Activated gamma-delta T cell treated with anti-CD3 and anti-CD28 coated beads, Interleukin-2, amount 50 U/mL, for 16 hours (primary cell): ENCODE measurements around the gene MYO10.

Source experiments
- DNase-seq: peaks from one replicate; pipeline ENCODE4 v3.0.0-alpha.2; 2020; ENCODE audit warnings: low read depth

The MYO10 gene

DNA sequence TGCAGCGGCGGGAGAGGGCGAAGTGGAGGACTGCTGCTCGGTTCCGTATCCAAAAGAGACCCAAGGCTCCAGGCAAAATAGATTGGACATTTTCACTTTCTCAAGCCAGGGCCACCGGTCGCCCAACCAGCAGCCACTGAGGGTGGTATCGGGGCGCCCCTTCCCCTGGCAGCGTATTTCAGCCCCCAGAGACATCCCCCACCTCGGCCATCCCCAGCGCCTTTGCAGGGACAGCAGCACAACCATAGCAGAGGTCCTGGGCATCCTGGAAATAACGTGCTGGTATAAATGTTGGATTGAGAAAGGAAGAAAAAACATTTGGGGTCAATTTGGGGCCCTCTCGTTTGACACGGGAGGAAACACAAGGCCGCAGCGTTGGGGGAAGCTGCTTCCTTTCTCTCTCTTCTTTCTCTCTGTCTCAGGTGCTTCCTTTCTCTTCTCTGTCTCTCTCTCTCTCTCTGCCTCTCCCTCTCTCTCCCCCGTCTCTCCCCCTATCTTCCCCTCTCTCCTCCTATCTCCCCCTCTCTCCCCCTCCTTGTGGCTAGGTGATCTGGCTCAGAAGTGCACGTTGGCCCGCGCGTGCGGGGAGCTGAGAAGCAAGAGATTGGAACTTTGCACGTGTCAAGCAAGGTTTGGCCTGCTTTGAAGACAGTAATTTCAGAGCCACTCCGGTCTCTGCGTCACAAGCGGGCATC lies 318.7 kb downstream of the MYO10 start:
- peak; percentile 13 for DNase-seq

DNA sequence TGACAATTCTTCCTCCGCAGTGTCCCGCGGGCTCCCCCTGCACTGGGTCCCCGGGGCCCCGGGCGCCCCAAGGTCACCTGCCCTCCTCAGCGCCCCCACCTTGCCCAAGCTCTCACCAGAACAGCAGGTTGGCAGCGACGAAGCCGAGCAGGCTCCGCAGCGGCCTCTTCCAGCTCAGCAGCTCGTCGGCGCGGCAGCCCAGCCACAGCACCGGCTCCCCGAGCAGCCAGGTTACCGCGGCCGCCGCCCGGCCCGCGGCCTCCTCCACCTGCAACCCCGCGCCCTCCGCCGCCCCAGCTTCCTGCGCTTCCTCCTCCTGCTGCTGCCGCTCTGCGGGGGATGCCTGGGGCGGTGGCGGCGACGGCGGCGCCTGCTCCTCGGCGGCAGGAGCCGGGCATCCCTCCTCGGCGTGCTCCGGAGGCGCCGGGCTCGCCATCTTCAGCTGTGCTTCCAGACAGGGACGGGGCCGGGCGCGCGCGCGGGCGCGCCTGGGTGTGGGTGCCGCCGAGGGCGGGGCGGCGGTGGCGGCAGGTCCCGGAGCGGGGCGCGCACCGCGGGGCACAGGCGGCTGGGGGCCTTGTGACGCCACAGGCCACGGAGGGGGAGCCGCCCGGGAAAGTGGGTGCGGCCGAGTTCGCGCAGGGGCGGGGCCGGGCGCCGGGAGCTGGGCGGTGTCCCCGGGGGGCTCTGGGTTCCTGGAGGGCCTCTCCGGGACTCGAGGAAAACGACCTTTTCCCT lies 319.4 kb downstream of the MYO10 start, which contains the start of gene RETREG1:
TSS of gene RETREG1 (minus strand) at position 462 of the 738 bp plus-strand sequence. CDS start at position 436, 26 bp downstream.
- DNase-seq: peak; percentile 60

DNA sequence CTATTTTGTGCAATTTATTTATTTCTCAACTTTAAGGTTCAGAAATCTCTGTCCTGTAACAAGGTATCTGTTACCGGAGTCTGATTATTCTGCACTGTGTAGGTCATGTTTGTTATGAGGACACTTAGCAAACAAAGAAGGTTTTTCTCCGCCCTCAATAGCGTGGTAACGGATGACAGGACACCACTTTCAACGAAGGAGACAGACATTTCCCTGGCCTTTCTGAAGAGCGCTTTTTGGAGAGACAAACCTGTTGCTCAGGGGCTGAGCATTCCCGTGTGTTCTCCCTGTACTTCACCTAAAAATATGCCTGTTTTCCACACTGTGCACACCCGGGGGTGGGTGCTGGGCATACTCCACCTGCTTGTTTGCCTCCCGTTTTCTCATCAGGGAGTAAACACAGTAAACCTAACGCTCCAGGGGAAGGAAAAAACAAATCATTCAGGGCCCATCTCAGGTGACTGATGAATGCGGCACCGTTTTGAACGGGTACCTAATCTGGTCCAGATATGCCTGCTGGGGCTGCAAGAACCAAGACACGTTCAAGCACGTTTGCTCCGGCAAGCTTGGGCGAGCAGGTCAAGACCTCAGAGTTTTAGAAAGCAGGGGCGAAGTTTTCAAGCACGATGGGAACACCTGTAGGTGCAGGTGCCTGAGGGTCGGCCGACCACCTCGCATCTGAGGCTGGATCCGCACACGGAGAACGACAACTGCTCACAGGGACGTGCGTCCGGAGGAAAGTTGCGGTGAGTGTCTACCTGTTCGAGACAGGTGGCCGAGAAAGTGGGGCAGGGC lies 320.1 kb downstream of the MYO10 start:
- DNase-seq: no peak

DNA sequence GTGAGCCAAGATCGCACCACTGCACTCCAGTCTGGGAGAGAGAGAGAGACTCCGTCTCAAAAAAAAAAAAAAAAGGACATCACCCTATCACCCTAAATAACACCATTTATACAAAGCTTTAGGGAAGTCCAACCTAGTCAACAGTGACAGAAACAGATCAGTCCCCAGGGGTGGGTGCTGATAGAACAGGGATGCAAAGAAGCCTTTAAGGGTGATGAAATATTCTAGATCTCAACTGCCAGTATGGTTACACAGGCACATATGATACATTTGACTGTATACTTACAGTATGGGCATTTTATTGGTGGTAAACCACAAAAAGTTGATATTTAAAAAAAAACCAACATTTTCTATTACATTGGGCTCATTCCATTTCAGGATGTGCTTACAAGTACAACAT lies 324.1 kb downstream of the MYO10 start:
- DNase-seq: no peak
